Suprapubic skin (tissue), 4 donors: ENCODE data around the gene LPP. TPM values are rescaled to one million over a fixed set of nuclear protein-coding genes. Genes with fewer than 3 reads are reported as not detected.
A peak's percentile ranks its signal among the peaks of the same experiment; 100 is the strongest.

ENCODE experiments used
- DNase-seq, 2 donors: peaks; one replicate each; pipeline ENCODE4 v3.0.0-alpha.2; 2019; ENCODE audit warnings: low spot score in 2 of 2
- H3K27ac ChIP-seq: fragments of 200-600 bp; sonication (generic); one replicate; pipeline ENCODE4 v1.5.1; 2019
- H3K27me3 ChIP-seq: fragments of 200-600 bp; sonication (generic); one replicate; pipeline ENCODE4 v1.5.1; 2019
- H3K36me3 ChIP-seq: fragments of 200-600 bp; sonication (generic); one replicate; pipeline ENCODE4 v1.5.1; 2019
- H3K4me1 ChIP-seq: fragments of 200-600 bp; sonication (generic); one replicate; pipeline ENCODE4 v1.5.1; 2019
- H3K4me3 ChIP-seq: fragments of 200-600 bp; sonication (generic); one replicate; pipeline ENCODE4 v1.5.1; 2019; ENCODE audit warnings: mild to moderate bottlenecking
- H3K9me3 ChIP-seq: fragments of 200-600 bp; sonication (generic); one replicate; pipeline ENCODE4 v1.5.1; 2019
- EP300 ChIP-seq: sonication (generic); formaldehyde crosslinking; IDR thresholded peaks from one replicate; pipeline ENCODE4 v1.6.1; 2017; ENCODE audit warnings: antibody characterized with exemption
- POLR2A ChIP-seq, 2 donors: fragments of 450-650 bp; IDR thresholded peaks; one replicate each; pipeline ENCODE4 v1.6.1; 2017; ENCODE audit warnings: antibody characterized with exemption in 2 of 2, mild to moderate bottlenecking in 2 of 2, moderate library complexity in 2 of 2
- POLR2AphosphoS5 ChIP-seq, 3 donors: sonication (generic); formaldehyde crosslinking; IDR thresholded peaks; one replicate each; pipeline ENCODE4 v1.6.1; 2017; ENCODE audit warnings: antibody characterized with exemption in 3 of 3
- WGBS: methylation state at CpG from one replicate; pipeline ENCODE4 v1.1.5; 2018; 5-methylcytosine and 5-hydroxymethylcytosine counted together
- total RNA-seq, 4 donors: library from RNA; depleted of rRNA; stranded (reverse); fragments of >200 nt; gene quantifications; one replicate each; pipeline ENCODE4 v1.1.0, GENCODE V29; 2016
- TF ChIP-seq, protein P1 (sequence below), 2 donors: fragments of 200-600 bp in 1 of 2; fragments of 450-650 bp in 1 of 2; sonication (generic) in 1 of 2; IDR thresholded peaks; one replicate each; pipeline ENCODE4 v1.5.1; 2016 to 2019; ENCODE audit warnings: antibody characterized with exemption in 2 of 2, mild to moderate bottlenecking in 1 of 2, moderate library complexity in 1 of 2

Gene LPP
- total RNA-seq, 4 donors from 2014 or later = 56.8 to 127 (median 84.2) TPM

DNA sequence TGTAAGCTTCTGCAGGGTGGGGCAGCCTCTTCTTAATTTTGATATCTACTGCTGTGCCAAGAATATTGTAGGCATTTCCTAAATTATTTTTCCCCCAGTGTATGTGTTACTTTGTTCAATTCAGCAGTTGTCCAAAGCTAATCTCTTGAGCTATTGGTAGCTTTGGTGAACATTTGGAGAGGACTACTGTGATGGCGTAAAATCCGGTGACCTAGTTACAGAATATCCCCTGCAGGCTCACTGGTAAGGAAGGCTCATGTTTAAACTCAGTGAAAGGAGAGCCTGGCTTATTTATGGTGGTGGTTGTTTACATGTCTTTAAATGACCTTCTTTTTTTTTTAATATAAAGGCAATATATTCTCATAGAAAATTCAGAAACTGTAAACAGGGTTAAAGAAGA lies 105.6 kb downstream of the LPP start:
- H3K9me3 ChIP-seq = no peaks in the 10 kb centered on the region
- TF ChIP-seq POLR2AphosphoS5 (IDR thresholded peaks at IDR 0.05) (no peak), POLR2A (IDR thresholded peaks at IDR 0.05) (no peak), EP300 (no peak)
- TF ChIP-seq, protein P1, sequence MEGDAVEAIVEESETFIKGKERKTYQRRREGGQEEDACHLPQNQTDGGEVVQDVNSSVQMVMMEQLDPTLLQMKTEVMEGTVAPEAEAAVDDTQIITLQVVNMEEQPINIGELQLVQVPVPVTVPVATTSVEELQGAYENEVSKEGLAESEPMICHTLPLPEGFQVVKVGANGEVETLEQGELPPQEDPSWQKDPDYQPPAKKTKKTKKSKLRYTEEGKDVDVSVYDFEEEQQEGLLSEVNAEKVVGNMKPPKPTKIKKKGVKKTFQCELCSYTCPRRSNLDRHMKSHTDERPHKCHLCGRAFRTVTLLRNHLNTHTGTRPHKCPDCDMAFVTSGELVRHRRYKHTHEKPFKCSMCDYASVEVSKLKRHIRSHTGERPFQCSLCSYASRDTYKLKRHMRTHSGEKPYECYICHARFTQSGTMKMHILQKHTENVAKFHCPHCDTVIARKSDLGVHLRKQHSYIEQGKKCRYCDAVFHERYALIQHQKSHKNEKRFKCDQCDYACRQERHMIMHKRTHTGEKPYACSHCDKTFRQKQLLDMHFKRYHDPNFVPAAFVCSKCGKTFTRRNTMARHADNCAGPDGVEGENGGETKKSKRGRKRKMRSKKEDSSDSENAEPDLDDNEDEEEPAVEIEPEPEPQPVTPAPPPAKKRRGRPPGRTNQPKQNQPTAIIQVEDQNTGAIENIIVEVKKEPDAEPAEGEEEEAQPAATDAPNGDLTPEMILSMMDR (IDR thresholded peaks at IDR 0.05) = no peak
- H3K36me3 ChIP-seq = peaks cover 6% of the 10 kb centered on the region
- peaks cover 16% of the 10 kb centered on the region for H3K4me1 ChIP-seq
- H3K4me3 ChIP-seq = no peak overlapping the region
- no peaks in the 10 kb centered on the region for H3K27me3 ChIP-seq
- WGBS = 55% methylated on average over 2 of the region's 2 CpGs
- H3K27ac ChIP-seq = no peak overlapping the region
- no peak for DNase-seq

DNA sequence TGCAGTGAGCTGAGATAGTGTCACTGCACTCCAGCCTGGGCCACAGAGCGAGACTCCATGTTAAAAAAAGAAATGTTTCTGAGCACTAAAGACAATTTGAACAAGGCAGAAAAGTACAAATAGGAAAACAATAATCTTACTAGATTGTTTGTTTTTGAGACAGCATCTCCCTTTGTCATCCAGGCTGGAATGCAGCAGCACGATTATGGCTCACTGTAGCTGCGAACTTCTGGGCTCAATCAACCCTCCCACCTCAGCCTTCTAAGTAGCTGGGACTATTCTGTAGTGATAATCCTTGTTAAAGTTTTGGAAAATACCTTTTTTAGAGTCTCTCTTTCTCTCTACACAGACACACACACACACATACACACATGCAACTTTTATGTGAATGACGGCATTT lies 107.1 kb downstream of the LPP start:
- DNase-seq = no peak
- Histone ChIP-seq H3K9me3 (no peaks in the 10 kb centered on the region), H3K27ac (no peak overlapping the region), H3K27me3 (no peaks in the 10 kb centered on the region), H3K36me3 (no peaks in the 10 kb centered on the region), H3K4me1 (peaks cover 27% of the 10 kb centered on the region), H3K4me3 (no peak overlapping the region)
- WGBS = 91% methylated on average over 4 of the region's 4 CpGs
- TF ChIP-seq, protein P1 (IDR thresholded peaks at IDR 0.05) = no peak
- no peak for TF ChIP-seq POLR2AphosphoS5 (IDR thresholded peaks at IDR 0.05)
- no peak for TF ChIP-seq POLR2A (IDR thresholded peaks at IDR 0.05)
- TF ChIP-seq EP300 = no peak

DNA sequence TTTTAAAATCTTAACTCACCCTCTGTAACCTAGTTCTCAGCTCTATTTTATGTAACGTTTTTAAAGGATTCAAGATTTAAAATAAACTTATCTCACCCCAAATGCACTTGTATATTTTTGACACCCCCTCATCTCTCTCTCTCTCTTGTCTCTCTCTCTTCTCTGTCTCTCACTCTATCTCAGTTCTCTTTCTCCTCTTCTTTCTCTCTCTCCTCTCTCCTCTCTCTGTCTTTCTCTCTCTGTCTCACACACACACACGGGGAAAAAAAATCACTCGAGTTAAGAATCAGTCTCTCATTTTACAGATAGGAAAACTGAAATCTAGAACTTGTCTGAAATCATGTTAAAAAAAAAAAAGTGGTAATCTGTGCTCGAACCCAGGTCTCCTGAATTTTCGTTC lies 108.5 kb downstream of the LPP start:
- H3K27me3 ChIP-seq = no peaks in the 10 kb centered on the region
- H3K9me3 ChIP-seq = no peaks in the 10 kb centered on the region
- H3K27ac ChIP-seq = peak overlapping the region; percentile 21
- DNase-seq = no peak
- 87% methylated on average over 5 of the region's 5 CpGs for WGBS
- H3K36me3 ChIP-seq = no peaks in the 10 kb centered on the region
- no peak overlapping the region for H3K4me3 ChIP-seq
- H3K4me1 ChIP-seq = peaks cover 35% of the 10 kb centered on the region
- TF ChIP-seq EP300 (no peak), POLR2AphosphoS5 (IDR thresholded peaks at IDR 0.05) (no peak), POLR2A (IDR thresholded peaks at IDR 0.05) (no peak)
- TF ChIP-seq, protein P1 (IDR thresholded peaks at IDR 0.05) = no peak

DNA sequence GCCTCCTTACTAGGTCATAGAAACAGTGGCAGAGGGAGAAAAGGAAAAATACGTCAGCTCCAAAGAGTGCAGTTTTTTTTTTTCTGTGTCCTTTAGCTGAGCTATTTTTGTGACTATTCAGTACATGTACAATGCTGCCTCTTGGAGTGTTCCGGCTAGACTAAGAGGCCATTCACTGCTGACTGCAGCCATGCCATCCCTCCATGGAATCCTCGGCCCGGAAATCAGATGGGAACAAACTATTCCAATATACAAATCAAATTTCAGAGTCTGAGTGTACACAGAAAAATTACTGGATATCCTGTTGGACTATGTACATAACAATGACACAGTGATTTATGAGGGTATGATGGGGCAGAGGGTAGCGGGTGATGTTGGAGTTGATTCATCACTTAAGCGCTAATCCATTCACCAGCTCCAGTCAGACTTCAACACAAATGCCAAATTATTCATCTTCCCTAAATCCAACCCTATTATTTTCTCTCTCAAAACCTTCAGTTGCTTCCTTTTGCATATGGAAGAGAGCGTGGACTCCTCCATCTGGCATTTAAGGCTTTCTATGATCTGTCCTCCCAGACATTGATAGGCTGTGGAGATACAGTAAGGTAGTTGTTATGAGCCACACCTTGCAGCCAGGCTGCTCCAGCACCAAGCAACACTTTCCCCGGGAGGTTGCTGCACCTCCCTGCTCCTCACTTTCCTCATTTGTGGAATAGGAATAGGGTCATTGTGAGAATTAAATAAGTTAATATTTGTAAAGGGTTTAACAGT lies 109.1 kb downstream of the LPP start:
- whole genome bisulfite sequencing = 88% methylated on average over 8 of the region's 8 CpGs
- TF ChIP-seq POLR2AphosphoS5 (IDR thresholded peaks at IDR 0.05) (no peak), EP300 (peak; percentile 86)
- TF ChIP-seq, protein P1 (IDR thresholded peaks at IDR 0.05) = no peak
- no peaks in the 10 kb centered on the region for H3K36me3 ChIP-seq
- H3K27me3 ChIP-seq = no peaks in the 10 kb centered on the region
- DNase-seq = no peak
- no peaks in the 10 kb centered on the region for H3K9me3 ChIP-seq
- H3K4me1 ChIP-seq = peaks cover 37% of the 10 kb centered on the region
- no peak overlapping the region for H3K4me3 ChIP-seq
- H3K27ac ChIP-seq = peak overlapping the region; percentile 83

DNA sequence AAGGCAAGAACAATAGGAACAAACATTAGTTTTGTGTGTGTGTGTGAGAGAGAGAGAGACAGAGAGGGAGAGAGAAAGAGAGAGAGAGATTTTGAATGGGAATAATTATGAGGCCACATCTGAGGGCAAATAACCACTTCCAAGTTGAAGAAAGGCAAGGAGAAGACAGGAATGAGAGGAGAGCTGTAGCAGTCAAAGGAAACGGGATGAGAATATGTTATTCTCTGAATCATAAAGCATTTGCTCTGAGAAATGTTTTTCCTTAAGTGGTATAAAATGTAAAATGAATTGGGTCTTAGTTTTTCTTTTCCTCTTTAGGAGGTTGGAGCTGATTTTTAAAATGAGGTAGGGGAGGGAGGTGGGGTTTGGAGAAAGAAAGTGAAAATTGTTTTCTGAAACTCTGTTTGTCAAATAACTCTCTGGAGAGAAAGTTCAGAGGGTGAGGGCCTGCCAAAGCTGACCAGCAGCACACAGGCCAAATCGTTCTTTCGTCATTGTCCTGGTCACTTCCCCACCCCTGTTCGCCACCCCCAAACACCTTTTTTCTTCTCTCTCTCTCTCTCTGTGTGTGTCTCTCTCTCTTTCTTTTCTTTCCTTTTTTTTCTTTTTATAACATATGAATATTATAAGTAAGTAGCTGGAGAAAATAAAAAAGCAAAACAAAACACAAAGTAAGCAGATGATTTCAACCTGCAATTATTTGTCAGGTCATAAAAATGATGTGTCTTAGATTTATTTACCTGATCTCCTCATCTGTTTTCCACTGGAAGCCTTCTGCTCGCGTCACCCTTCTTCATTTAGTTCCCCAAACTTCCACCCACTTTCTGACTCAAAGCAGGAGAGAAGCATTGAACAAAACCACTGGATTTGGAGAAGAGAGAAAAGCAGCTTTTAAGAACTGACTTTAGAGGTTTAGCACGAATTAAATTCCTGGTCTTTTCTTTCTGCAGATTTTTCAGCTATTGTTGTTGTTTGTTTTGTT lies 110.6 kb downstream of the LPP start:
- Histone ChIP-seq H3K27me3 (no peaks in the 10 kb centered on the region), H3K4me1 (peaks cover 36% of the 10 kb centered on the region), H3K27ac (peak overlapping the region; percentile 83), H3K36me3 (no peaks in the 10 kb centered on the region), H3K9me3 (no peaks in the 10 kb centered on the region), H3K4me3 (no peak overlapping the region)
- DNase-seq = no peak
- TF ChIP-seq POLR2AphosphoS5 (IDR thresholded peaks at IDR 0.05) = no peak
- TF ChIP-seq POLR2A (IDR thresholded peaks at IDR 0.05) = no peak
- TF ChIP-seq EP300 = no peak
- 51% methylated on average over 7 of the region's 7 CpGs for WGBS
